Large intestine (tissue), 3 donors: ENCODE measurements around the gene BRI3. TPM values are rescaled to one million over a fixed set of nuclear protein-coding genes. Genes with fewer than 3 reads are reported as not detected.
A peak's percentile ranks its signal among the peaks of the same experiment; 100 is the strongest.

ENCODE experiments used
- DNase-seq, 2 donors: peaks; one replicate each; pipeline versions ENCODE4 v3.0.0 to v3.0.0-alpha.2; 2013
- H3K27ac ChIP-seq: one replicate; pipeline ENCODE4 v1.5.1; 2013; ENCODE audit warnings: low read length
- H3K27me3 ChIP-seq: 2 replicates; pipeline ENCODE4 v1.6.1; 2013; ENCODE audit warnings: low read length; ENCODE audit not compliant: control insufficient read depth, insufficient read depth
- H3K36me3 ChIP-seq: 2 replicates; pipeline ENCODE4 v1.6.1; 2013; ENCODE audit warnings: low read length; ENCODE audit not compliant: control insufficient read depth, insufficient read depth
- H3K4me1 ChIP-seq: one replicate; pipeline ENCODE4 v1.6.1; 2013; ENCODE audit warnings: low read length; ENCODE audit not compliant: control insufficient read depth, insufficient read depth
- H3K4me3 ChIP-seq: one replicate; pipeline ENCODE4 v1.5.1; 2013; ENCODE audit warnings: low read length
- H3K9me3 ChIP-seq: one replicate; pipeline ENCODE4 v1.6.1; 2013; ENCODE audit warnings: mild to moderate bottlenecking, low read depth, low read length, moderate library complexity; ENCODE audit not compliant: control insufficient read depth
- WGBS: methylation state at CpG from one replicate; pipeline ENCODE4 v1.1.5; 2013; ENCODE audit warnings: low lambda C conversion rate; ENCODE audit not compliant: insufficient coverage; 5-methylcytosine and 5-hydroxymethylcytosine counted together
- polyA plus RNA-seq: library from polyadenylated mRNA; unstranded; fragments of 120-200 nt; gene quantifications from one replicate; pipeline ENCODE4 v1.2.1, GENCODE V29; 2013

Gene BRI3
- polyA plus RNA-seq, 1 donor: 207 TPM

GRCh38 chr7:98278408-98278807 lies 3.1 kb upstream of the BRI3 start:
- H3K27me3 ChIP-seq: no peaks in the 10 kb centered on the region
- WGBS: no CpG with 5 or more reads among the region's 5 CpGs
- DNase-seq: no peak
- H3K4me3 ChIP-seq: no peak overlapping the region
- H3K9me3 ChIP-seq: no peaks in the 10 kb centered on the region
- H3K27ac ChIP-seq: no peak overlapping the region
- H3K4me1 ChIP-seq: peaks cover 7% of the 10 kb centered on the region
- peaks cover 3% of the 10 kb centered on the region for H3K36me3 ChIP-seq

- H3K36me3 ChIP-seq: peaks cover 8% of the 10 kb centered on the region
- no peaks in the 10 kb centered on the region for H3K9me3 ChIP-seq
- WGBS: no CpG with 5 or more reads among the region's 4 CpGs
- no peak overlapping the region for H3K4me3 ChIP-seq
- no peak for DNase-seq
- H3K27me3 ChIP-seq: no peaks in the 10 kb centered on the region
- H3K27ac ChIP-seq: no peak overlapping the region
- peaks cover 12% of the 10 kb centered on the region for H3K4me1 ChIP-seq
Observed at GRCh38 chr7:98278936-98279335, 2.5 kb upstream of the BRI3 start.

GRCh38 chr7:98280296-98280695 lies 1.2 kb upstream of the BRI3 start:
- no peak for DNase-seq
- 60% methylated on average over 1 of the region's 7 CpGs for WGBS
- Histone ChIP-seq H3K36me3 (peaks cover 11% of the 10 kb centered on the region), H3K4me3 (peak overlapping the region; percentile 44), H3K27ac (peak overlapping the region; percentile 91), H3K27me3 (no peaks in the 10 kb centered on the region), H3K4me1 (peaks cover 26% of the 10 kb centered on the region), H3K9me3 (no peaks in the 10 kb centered on the region)

- no peaks in the 10 kb centered on the region for H3K27me3 ChIP-seq
- no CpG with 5 or more reads among the region's 77 CpGs for WGBS
- DNase-seq: peak in 1 of 2 donors; percentile 71
- no peaks in the 10 kb centered on the region for H3K9me3 ChIP-seq
- H3K4me1 ChIP-seq: peaks cover 42% of the 10 kb centered on the region
- H3K27ac ChIP-seq: peak overlapping the region; percentile 87
- H3K4me3 ChIP-seq: peak overlapping the region; percentile 94
- H3K36me3 ChIP-seq: peaks cover 24% of the 10 kb centered on the region
Observed at GRCh38 chr7:98281757-98282606, 496 bp downstream of the BRI3 start.

GRCh38 chr7:98282703-98283102 lies 1.2 kb downstream of the BRI3 start:
- H3K4me3 ChIP-seq: peak overlapping the region; percentile 94
- H3K4me1 ChIP-seq: peaks cover 49% of the 10 kb centered on the region
- no peaks in the 10 kb centered on the region for H3K9me3 ChIP-seq
- H3K36me3 ChIP-seq: peaks cover 30% of the 10 kb centered on the region
- no CpG with 5 or more reads among the region's 16 CpGs for WGBS
- peak overlapping the region; percentile 87 for H3K27ac ChIP-seq
- no peak for DNase-seq
- H3K27me3 ChIP-seq: no peaks in the 10 kb centered on the region

- DNase-seq: peak; percentile 80 to 89
- Histone ChIP-seq H3K36me3 (peaks cover 36% of the 10 kb centered on the region), H3K27me3 (no peaks in the 10 kb centered on the region), H3K4me1 (peaks cover 55% of the 10 kb centered on the region), H3K27ac (peak overlapping the region; percentile 87), H3K4me3 (peak overlapping the region; percentile 94), H3K9me3 (no peaks in the 10 kb centered on the region)
- WGBS: 40% methylated on average over 1 of the region's 19 CpGs
Observed at GRCh38 chr7:98283127-98283886, 1.8 kb downstream of the BRI3 start.

- no peak for DNase-seq
- no CpG with 5 or more reads among the region's 8 CpGs for WGBS
- H3K4me3 ChIP-seq: peak overlapping the region; percentile 94
- peak overlapping the region; percentile 87 for H3K27ac ChIP-seq
- no peaks in the 10 kb centered on the region for H3K27me3 ChIP-seq
- peaks cover 42% of the 10 kb centered on the region for H3K36me3 ChIP-seq
- peaks cover 55% of the 10 kb centered on the region for H3K4me1 ChIP-seq
- no peaks in the 10 kb centered on the region for H3K9me3 ChIP-seq
Observed at GRCh38 chr7:98283887-98284222, 2.4 kb downstream of the BRI3 start.

- peak; percentile 61 to 81 for DNase-seq
- Histone ChIP-seq H3K27me3 (no peaks in the 10 kb centered on the region), H3K4me1 (peaks cover 55% of the 10 kb centered on the region), H3K9me3 (no peaks in the 10 kb centered on the region), H3K4me3 (peak overlapping the region; percentile 94), H3K27ac (peak overlapping the region; percentile 87), H3K36me3 (peaks cover 47% of the 10 kb centered on the region)
- WGBS: 40% methylated on average over 1 of the region's 20 CpGs
Observed at GRCh38 chr7:98284335-98285036, 3.0 kb downstream of the BRI3 start.

- H3K36me3 ChIP-seq: peaks cover 52% of the 10 kb centered on the region
- no peaks in the 10 kb centered on the region for H3K27me3 ChIP-seq
- WGBS: no CpG with 5 or more reads among the region's 21 CpGs
- peaks cover 55% of the 10 kb centered on the region for H3K4me1 ChIP-seq
- H3K4me3 ChIP-seq: peak overlapping the region; percentile 94
- DNase-seq: no peak
- H3K27ac ChIP-seq: peak overlapping the region; percentile 87
- H3K9me3 ChIP-seq: no peaks in the 10 kb centered on the region
Observed at GRCh38 chr7:98285157-98286092, 3.9 kb downstream of the BRI3 start.
